Endodermal cell (in vitro differentiated cells): Measurements from ENCODE around the gene PRR22. TPM values are rescaled to one million over a fixed set of nuclear protein-coding genes. Genes with fewer than 3 reads are reported as not detected.

Source experiments
- DNase-seq: peaks from one replicate; pipeline ENCODE4 v3.0.0-alpha.2; 2017
- H3K27ac ChIP-seq: 2 replicates; pipeline ENCODE4 v1.5.1; 2013; ENCODE audit warnings: mild to moderate bottlenecking, low read depth, low read length, moderate library complexity
- H3K27me3 ChIP-seq: 2 replicates; pipeline ENCODE4 v1.6.1; 2013; ENCODE audit warnings: mild to moderate bottlenecking, low read length, moderate library complexity; ENCODE audit not compliant: insufficient read depth, control insufficient read depth, poor library complexity, severe bottlenecking
- H3K36me3 ChIP-seq: 2 replicates; pipeline ENCODE4 v1.7.0; 2013; ENCODE audit warnings: mild to moderate bottlenecking, low read length, moderate library complexity; ENCODE audit not compliant: control insufficient read depth, insufficient read depth
- H3K4me1 ChIP-seq: one replicate; pipeline ENCODE4 v1.7.0; 2013; ENCODE audit warnings: low read length; ENCODE audit not compliant: control insufficient read depth, insufficient read depth
- H3K4me3 ChIP-seq: 2 replicates; pipeline ENCODE4 v1.5.1; 2013; ENCODE audit warnings: mild to moderate bottlenecking, low read length, moderate library complexity
- H3K9ac ChIP-seq: 2 replicates; pipeline ENCODE4 v1.6.1; 2013; ENCODE audit warnings: mild to moderate bottlenecking, low read length, moderate library complexity; ENCODE audit not compliant: poor library complexity, severe bottlenecking; ENCODE audit errors: extremely low read depth
- H3K9me3 ChIP-seq: 2 replicates; pipeline ENCODE4 v1.6.1; 2013; ENCODE audit warnings: mild to moderate bottlenecking, low read length, moderate library complexity; ENCODE audit not compliant: control insufficient read depth
- H3K27ac Mint-ChIP-seq: 2 replicates; pipeline ENCODE4 v1.8.0; 2020; ENCODE audit warnings: mixed read lengths
- H3K27me3 Mint-ChIP-seq: 2 replicates; pipeline ENCODE4 v1.8.0; 2021; ENCODE audit warnings: mild to moderate bottlenecking, mixed read lengths; ENCODE audit not compliant: insufficient read depth
- H3K36me3 Mint-ChIP-seq: 2 replicates; pipeline ENCODE4 v1.8.0; 2020; ENCODE audit warnings: low read depth, mixed read lengths
- H3K4me1 Mint-ChIP-seq: 2 replicates; pipeline ENCODE4 v1.8.0; 2020; ENCODE audit warnings: mixed read lengths
- H3K4me3 Mint-ChIP-seq: 2 replicates; pipeline ENCODE4 v1.8.0; 2020; ENCODE audit warnings: mild to moderate bottlenecking, moderate library complexity, mixed read lengths
- H3K9me3 Mint-ChIP-seq: 2 replicates; pipeline ENCODE4 v1.8.0; 2020; ENCODE audit warnings: mild to moderate bottlenecking, mixed read lengths
- WGBS, 2 experiments: methylation state at CpG; one replicate each; pipeline versions ENCODE4 v1.1.5 to v1.1.7; 2013; ENCODE audit warnings: missing lambda C conversion rate in 2 of 2, mixed read lengths in 1 of 2; ENCODE audit not compliant: insufficient coverage in 1 of 2, insufficient read length in 1 of 2; 5-methylcytosine and 5-hydroxymethylcytosine counted together
- total RNA-seq, 2 donors: library from RNA; stranded (reverse); fragmentation: NEBNext Ultra II Directional in 1 of 2; extraction: Animal tissue kit (Norgen Biotek cat#: 25700) in 1 of 2; gene quantifications; 2 replicates in 1 of 2; 3 replicates in 1 of 2; pipeline ENCODE4 v1.2.1, GENCODE V29; 2021
- TF ChIP-seq, protein P1 (sequence below): fragments of 200-600 bp; sonication (generic); conservative IDR thresholded peaks from 2 replicates; pipeline ENCODE4 v1.5.0; 2021; ENCODE audit warnings: antibody characterized with exemption, mild to moderate bottlenecking

PRR22 gene
- total RNA-seq, 2 donors from 2014 or later = 1.9 to 3.6 TPM

DNA sequence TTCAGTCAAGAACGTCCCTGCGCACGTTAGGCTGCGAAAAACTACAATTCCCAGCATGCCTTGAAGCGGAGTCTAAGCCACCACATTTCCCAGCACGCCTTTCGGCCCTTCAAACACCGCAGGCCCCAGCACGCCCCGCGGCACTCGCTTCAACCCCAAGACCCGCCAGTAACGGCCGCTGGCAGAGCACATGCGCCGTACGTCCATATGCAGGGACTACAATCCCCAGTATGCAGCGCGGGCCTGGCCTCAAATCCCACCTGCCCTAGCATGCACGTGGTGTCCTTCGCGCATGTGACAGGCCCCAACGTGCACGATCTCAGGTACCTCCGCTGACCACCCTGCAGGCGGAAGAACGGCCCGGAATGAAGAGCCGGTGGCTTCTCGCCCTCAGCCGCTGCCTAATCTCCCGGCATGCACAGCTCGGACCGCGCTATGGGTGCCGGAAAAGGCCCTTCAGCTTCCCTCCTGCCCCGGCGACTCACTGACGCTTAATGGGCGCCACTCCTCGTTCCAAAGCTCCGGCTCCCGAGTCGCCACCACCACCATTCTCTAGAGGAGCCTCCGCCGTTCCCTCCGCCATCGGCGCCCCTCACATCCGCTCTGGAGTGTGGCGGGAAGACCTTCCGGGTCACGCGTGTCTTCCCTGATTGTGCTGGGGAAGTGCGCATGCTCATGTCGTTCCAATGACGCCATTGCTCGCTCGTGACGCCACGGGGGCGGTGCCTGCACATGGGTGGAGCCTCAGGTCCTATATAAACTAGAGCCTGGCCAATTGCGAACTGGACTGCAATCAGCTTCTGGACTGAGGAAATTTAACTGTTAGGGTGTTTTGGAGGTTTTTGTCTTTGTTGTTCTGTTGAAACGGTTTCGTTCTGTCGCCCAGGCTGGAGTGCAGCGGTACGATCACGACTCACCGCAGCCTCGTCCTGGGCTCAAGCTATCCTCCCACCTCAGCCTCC lies 6.3 kb upstream of the PRR22 start, which contains the start of gene DUS3L:
Gene DUS3L (minus strand): TSS at position 605 of the 962 bp plus-strand sequence. CDS start 22 bp downstream, at position 583.
- 11 to 12% methylated on average over 59 to 72 of the region's 72 CpGs for WGBS, 2 experiments
- H3K4me3 Mint-ChIP-seq = peak within 1 kb of the TSS; percentile 96

DNA sequence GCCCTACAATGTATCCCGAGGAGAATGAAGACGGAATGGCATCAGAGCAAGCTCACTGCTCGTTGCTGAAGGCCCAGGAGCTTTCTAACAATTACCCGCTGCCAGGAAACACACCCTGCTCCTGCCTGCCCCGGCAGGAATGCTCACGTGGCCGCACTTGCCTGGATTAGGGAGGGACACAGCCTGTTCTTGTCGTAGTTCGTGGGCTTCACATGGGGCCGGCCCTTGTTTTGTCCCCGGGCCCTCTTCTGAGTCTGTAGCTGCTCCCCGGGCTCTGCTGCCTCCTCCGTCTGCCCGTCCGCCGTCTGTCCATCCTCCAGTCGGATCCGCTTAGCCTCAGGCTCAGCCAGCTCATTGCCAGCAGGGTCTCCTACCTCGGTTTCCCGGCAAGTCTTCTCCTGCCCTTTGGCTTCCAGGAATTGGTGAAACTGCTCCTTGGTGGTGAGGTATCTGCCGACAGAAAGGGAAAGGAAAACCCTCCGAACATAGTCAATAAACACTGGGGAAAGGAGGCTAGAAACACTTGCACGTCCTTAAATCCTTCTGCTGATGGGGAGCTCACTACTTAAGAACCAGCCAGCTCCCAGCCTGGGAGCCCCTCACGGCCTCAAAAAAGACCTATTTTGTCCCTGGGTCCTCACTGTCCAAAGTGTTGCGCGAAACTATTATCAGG lies 5.5 kb upstream of the PRR22 start:
- peaks cover 35% of the 10 kb centered on the region for H3K36me3 Mint-ChIP-seq
- H3K27ac Mint-ChIP-seq = peak overlapping the region; percentile 100
- Histone ChIP-seq H3K4me1 (peaks cover 4% of the 10 kb centered on the region), H3K27me3 (no peaks in the 10 kb centered on the region), H3K4me3 (peak overlapping the region; percentile 90), H3K27ac (no peak overlapping the region), H3K9ac (peak overlapping the region; percentile 84), H3K9me3 (no peaks in the 10 kb centered on the region), H3K36me3 (peaks cover 29% of the 10 kb centered on the region)
- H3K4me3 Mint-ChIP-seq = peak overlapping the region; percentile 96
- H3K9me3 Mint-ChIP-seq = peaks cover 3% of the 10 kb centered on the region
- TF ChIP-seq, protein P1, sequence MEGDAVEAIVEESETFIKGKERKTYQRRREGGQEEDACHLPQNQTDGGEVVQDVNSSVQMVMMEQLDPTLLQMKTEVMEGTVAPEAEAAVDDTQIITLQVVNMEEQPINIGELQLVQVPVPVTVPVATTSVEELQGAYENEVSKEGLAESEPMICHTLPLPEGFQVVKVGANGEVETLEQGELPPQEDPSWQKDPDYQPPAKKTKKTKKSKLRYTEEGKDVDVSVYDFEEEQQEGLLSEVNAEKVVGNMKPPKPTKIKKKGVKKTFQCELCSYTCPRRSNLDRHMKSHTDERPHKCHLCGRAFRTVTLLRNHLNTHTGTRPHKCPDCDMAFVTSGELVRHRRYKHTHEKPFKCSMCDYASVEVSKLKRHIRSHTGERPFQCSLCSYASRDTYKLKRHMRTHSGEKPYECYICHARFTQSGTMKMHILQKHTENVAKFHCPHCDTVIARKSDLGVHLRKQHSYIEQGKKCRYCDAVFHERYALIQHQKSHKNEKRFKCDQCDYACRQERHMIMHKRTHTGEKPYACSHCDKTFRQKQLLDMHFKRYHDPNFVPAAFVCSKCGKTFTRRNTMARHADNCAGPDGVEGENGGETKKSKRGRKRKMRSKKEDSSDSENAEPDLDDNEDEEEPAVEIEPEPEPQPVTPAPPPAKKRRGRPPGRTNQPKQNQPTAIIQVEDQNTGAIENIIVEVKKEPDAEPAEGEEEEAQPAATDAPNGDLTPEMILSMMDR = no peak
- peaks cover 3% of the 10 kb centered on the region for H3K4me1 Mint-ChIP-seq
- H3K27me3 Mint-ChIP-seq = peaks cover 2% of the 10 kb centered on the region
- WGBS, 2 experiments = 85% methylated on average over 26 of the region's 26 CpGs
- DNase-seq = no peak

More for the DNA sequence above, 6.3 kb upstream of the PRR22 start, which contains the start of gene DUS3L:
- peaks cover 32% of the 10 kb centered on the region for H3K36me3 Mint-ChIP-seq
- TF ChIP-seq, protein P1 = no peak
- no peaks in the 10 kb centered on the region for H3K27me3 ChIP-seq
- peak within 1 kb of the TSS; percentile 93 for H3K27ac ChIP-seq
- peak within 1 kb of the TSS; percentile 100 for H3K27ac Mint-ChIP-seq
- peak within 1 kb of the TSS; percentile 84 for H3K9ac ChIP-seq
- peak; percentile 99 for DNase-seq
- no peaks in the 10 kb centered on the region for H3K9me3 ChIP-seq
- H3K27me3 Mint-ChIP-seq = peaks cover 2% of the 10 kb centered on the region
- H3K4me3 ChIP-seq = peak within 1 kb of the TSS; percentile 90
- peaks cover 3% of the 10 kb centered on the region for H3K9me3 Mint-ChIP-seq
- H3K4me1 Mint-ChIP-seq = peaks cover 3% of the 10 kb centered on the region
- H3K4me1 ChIP-seq = peaks cover 4% of the 10 kb centered on the region
- peaks cover 26% of the 10 kb centered on the region for H3K36me3 ChIP-seq

DNA sequence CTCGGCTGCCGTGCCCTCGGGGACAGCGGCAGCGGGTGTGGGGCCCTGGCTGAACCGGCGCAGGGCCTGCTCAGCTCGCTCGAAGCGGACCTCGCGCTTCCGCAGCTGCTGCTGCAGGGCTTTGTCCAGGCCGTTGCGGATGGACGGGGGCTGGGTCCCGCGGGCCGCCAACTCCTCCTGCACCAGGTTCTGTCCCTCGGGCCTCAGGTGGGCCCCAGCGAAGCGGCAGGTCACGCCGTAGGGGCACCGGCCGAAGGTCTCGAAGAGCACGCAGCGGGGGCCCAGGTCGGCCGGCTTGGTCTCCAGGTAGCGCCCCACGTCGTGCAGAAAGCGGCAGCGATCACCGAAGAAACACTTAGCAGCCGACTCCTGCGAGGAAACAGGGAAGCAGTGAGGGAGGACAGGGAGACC lies 4.8 kb upstream of the PRR22 start:
- DNase-seq = no peak
- Histone ChIP-seq H3K9me3 (no peaks in the 10 kb centered on the region), H3K4me3 (no peak overlapping the region), H3K4me1 (peaks cover 4% of the 10 kb centered on the region), H3K9ac (no peak overlapping the region), H3K36me3 (peaks cover 29% of the 10 kb centered on the region), H3K27ac (no peak overlapping the region), H3K27me3 (no peaks in the 10 kb centered on the region)
- TF ChIP-seq, protein P1 = no peak
- H3K27ac Mint-ChIP-seq = no peak overlapping the region
- H3K4me1 Mint-ChIP-seq = peaks cover 3% of the 10 kb centered on the region
- no peak overlapping the region for H3K4me3 Mint-ChIP-seq
- H3K27me3 Mint-ChIP-seq = peaks cover 2% of the 10 kb centered on the region
- peaks cover 3% of the 10 kb centered on the region for H3K9me3 Mint-ChIP-seq
- 95 to 97% methylated on average over 30 to 39 of the region's 39 CpGs for WGBS, 2 experiments
- peaks cover 35% of the 10 kb centered on the region for H3K36me3 Mint-ChIP-seq
